ENCODE data around the gene HTR7.
"Not testable (repeated sequence)": the region's sequence is repeated elsewhere in the genome, so short reads cannot be mapped to it uniquely, and the experiment has no call there.

The HTR7 gene

GRCh38 chr10:90857635-90858460 lies at the start of gene HTR7:
HTR7 (minus strand) TSS chr10:90858039; CDS start chr10:90857671, 368 bp downstream.
- peak; percentile 50 for DNase-seq

DNA sequence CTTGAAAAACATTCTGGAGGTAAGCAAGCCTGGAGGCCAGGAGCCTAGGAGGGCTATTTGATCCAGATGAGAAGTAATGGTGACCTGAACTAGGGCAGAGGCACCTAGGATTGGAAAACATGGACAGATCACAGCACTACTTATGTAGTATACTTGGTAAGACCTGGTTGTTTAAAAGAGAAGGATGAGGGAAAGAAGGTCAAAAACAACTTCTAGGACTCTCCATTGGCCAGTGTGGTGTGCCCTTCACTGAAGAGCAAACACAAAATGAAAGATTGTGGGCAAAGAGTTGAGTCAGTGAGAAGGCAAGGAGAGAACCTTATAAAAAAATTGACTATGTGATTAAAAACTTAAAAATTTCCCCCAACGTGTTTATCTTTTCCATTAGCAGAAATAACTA lies 48.8 kb upstream of the HTR7 start:
- DNase-seq, result no peak

DNA sequence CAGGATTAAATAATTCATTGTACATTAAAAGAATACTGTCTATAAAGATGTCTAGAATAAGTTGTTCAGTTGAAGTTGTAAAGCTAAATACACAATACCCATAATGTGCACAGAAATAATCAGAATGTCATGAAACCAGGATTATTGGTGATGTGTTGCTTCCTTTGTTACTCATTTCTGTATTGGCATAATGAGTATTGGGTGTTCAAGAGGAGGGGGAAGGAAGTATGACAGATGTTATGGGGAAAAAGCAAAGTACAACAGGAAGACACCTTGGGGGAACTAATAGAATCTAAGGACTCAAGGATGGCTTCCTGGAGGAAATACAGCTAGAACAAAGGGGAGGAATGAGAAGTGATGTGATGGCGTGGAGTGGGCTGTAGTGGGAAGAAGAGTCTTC lies 48.1 kb upstream of the HTR7 start:
- DNase-seq, result no peak

DNA sequence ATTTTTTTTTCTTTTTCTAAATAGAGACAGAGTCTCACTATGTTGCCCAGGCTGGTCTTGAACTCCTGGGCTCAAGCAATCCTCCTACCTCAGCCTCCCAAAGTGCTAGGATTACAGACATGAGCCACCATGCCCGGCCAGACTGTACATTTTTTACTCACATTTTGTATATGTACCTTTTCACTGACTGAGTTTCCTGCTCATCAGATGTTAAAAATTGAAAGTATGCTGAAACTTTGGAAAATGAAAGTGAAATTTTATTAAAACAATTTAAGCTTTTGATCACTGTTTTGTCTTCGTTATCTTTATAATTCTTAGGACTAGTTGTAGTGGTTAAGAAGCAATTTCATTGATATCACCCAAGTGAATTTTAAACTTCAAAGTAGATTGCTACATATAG lies 39.1 kb upstream of the HTR7 start:
- DNase-seq, result not testable (repeated sequence)

GRCh38 chr10:90893190-90893589 lies 35.4 kb upstream of the HTR7 start:
- DNase-seq, result no peak

- no peak for DNase-seq
These were observed 32.5 kb upstream of the HTR7 start for GRCh38 chr10:90890347-90890746.

DNA sequence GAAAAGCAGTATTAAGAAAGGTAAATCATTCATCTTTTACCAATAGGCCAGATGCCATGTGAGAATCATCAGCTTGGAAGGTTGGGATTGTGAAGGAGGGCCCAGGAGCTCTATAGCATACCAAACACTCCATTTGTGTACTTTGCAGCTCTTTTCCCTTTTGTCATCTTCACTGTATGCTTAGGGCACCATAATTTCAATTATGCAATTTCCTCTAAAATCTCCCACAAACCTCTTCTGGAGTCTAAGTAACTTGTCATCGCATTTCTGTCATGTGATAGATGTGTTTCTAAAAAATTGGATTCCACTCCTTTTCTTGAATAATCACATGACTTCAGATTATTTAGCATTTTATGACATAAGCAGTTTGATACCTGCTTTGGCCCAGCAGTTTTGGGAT lies 31.8 kb upstream of the HTR7 start:
- DNase-seq, result no peak

DNA sequence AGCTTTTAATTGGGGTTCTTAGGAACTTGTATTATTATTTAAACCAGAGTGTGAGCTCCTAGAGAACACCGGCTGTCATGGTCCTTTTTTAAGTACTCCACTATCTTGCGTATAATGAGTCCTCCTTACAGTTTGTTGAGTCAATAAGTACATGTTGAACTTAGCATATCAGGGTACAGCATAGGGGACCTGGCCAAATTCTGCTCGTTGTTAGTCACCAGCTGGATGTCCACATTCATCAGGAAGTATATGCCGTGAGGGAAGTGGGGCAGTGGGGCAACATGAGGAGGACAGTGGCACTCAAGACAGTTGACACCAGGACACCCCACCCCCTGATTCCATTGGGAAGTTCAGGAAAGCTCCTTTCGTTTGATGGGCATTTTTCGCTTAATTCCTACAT lies 30.5 kb upstream of the HTR7 start:
- DNase-seq, result no peak

GRCh38 chr10:90887555-90887954 lies 29.7 kb upstream of the HTR7 start:
- DNase-seq, result no peak

DNA sequence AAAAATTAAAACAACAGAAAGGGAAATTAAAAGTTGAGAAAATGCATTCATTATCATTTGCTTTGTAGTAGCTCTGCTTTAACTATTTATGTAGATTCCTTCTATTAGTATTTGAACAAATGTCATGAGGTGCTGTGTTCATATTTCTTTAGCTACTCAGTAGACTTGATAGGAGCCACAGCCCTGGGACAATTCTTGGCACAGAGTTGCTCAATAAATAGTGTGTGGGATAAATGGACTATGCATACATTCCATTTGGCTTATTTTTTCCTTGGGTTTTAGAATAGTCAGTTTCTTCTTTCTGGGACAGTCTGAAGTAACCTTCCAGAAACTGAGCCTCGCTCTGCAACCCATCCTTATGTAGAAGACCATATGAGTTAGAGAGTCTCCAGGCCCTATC lies 27.3 kb upstream of the HTR7 start:
- DNase-seq, result no peak

GRCh38 chr10:90884431-90884830 lies 26.6 kb upstream of the HTR7 start:
- DNase-seq, result no peak

GRCh38 chr10:90880059-90880719 lies 22.4 kb upstream of the HTR7 start:
- DNase-seq, result not testable (repeated sequence)

- DNase-seq, result no peak
These were observed 21.2 kb upstream of the HTR7 start for GRCh38 chr10:90879062-90879461.

GRCh38 chr10:90872648-90873020 lies 14.8 kb upstream of the HTR7 start:
- DNase-seq, result no peak

- peak; percentile 78 for DNase-seq
These were observed 14.2 kb upstream of the HTR7 start, which contains the start of gene RPP30 for GRCh38 chr10:90871766-90872647. RPP30 (plus strand) TSS chr10:90871974; CDS start chr10:90871987, 13 bp downstream.

GRCh38 chr10:90871279-90871765 lies 13.5 kb upstream of the HTR7 start:
- DNase-seq, result peak; percentile 28

GRCh38 chr10:90866050-90866598 lies 8.3 kb upstream of the HTR7 start:
- DNase-seq, result no peak

- no peak for DNase-seq
These were observed 7.6 kb upstream of the HTR7 start for GRCh38 chr10:90865401-90865800.

DNA sequence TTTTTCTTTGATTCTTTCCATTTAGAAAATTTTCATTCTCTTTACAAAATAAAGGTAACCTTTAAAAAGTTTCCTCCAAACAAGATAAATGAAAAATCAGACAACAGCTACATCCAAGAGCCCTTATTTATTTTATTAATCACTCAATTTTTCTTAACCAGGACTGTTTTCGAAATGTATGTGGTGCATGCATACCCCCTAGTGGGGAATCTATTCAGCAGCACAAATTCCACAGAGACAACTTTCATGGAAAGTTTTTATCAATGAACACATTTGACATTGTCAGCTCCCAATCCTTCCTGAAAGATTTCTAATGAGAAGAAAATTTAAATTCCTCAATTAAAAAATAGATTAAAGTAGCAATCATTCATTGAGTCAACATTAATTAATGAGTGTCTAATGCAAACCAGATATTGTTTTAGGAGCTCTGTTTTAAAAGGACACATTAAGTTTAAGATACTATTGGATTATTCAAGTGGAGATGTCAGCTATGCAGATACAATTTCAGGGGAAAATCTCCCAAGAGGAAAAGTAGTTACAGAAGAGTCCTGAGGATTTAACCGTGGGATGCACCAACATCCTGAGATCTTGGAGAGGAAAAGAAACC lies 5.2 kb upstream of the HTR7 start:
- no peak for DNase-seq

GRCh38 chr10:90860790-90861189 lies 3.0 kb upstream of the HTR7 start:
- no peak for DNase-seq

DNA sequence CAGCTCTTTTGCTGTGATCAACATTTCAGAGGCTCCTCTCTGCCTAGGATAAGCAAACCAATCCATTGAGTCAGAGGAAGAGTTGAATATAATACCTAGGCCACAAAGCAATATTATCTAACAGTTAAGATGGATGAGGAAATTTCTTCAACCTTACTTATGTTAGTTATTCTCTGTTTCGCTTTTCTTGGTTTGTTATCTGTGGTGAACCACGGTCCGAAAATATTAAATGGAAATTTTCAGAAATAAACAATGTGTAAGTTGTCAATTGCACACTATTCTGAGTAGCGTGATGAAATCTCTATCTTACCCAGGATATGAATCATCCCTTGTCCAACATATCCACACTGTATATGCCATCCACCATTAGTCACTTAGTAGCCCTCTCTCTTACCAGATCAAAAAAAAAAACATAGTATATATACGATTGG lies 1.5 kb upstream of the HTR7 start:
- DNase-seq, result no peak

GRCh38 chr10:90858461-90858968 lies 676 bp upstream of the HTR7 start:
- no peak for DNase-seq

Data from CD4-positive, alpha-beta T cell treated with Interferon gamma for 1 hour (primary cell).